ENCODE measurements around the gene TRDMT1.

TRDMT1 gene

GRCh38 chr10:17147884-17148489 is 53.5 kb downstream of the TRDMT1 start:
- in situ Hi-C loops (cut with MboI; ENCODE audit: low sequenced_read_pairs, unreplicated experiment): no loop called here
- no peak for TF ChIP-seq CTCF (IDR thresholded peaks at IDR 0.05; ENCODE audit: borderline replicate concordance, control extremely low read depth, extremely low read depth, insufficient read depth, missing control alignments)
- no peak for DNase-seq (ENCODE audit: low spot score)

GRCh38 chr10:17146892-17147291 is 54.6 kb downstream of the TRDMT1 start:
- DNase-seq (ENCODE audit: low spot score): no peak
- in situ Hi-C loops (cut with MboI; ENCODE audit: low sequenced_read_pairs, unreplicated experiment): no loop called here

GRCh38 chr10:17145239-17145638 is 56.2 kb downstream of the TRDMT1 start:
- DNase-seq (ENCODE audit: low spot score): no peak
- TF ChIP-seq CTCF (IDR thresholded peaks at IDR 0.05; ENCODE audit: borderline replicate concordance, control extremely low read depth, extremely low read depth, insufficient read depth, missing control alignments): no peak
- in situ Hi-C loops (cut with MboI; ENCODE audit: low sequenced_read_pairs, unreplicated experiment): no loop called here

More at GRCh38 chr10:17146892-17147291, 54.6 kb downstream of the TRDMT1 start:
- no peak for TF ChIP-seq CTCF (IDR thresholded peaks at IDR 0.05; ENCODE audit: borderline replicate concordance, control extremely low read depth, extremely low read depth, insufficient read depth, missing control alignments)

- in situ Hi-C loops (cut with MboI; ENCODE audit: low sequenced_read_pairs, unreplicated experiment): no loop called here
- DNase-seq (ENCODE audit: low spot score): no peak
- no peak for TF ChIP-seq CTCF (IDR thresholded peaks at IDR 0.05; ENCODE audit: borderline replicate concordance, control extremely low read depth, extremely low read depth, insufficient read depth, missing control alignments)
These were observed 56.7 kb downstream of the TRDMT1 start for GRCh38 chr10:17144757-17145156.

- in situ Hi-C loops (cut with MboI; ENCODE audit: low sequenced_read_pairs, unreplicated experiment): no loop called here
- no peak for DNase-seq (ENCODE audit: low spot score)
- TF ChIP-seq CTCF (IDR thresholded peaks at IDR 0.05; ENCODE audit: borderline replicate concordance, control extremely low read depth, extremely low read depth, insufficient read depth, missing control alignments): no peak
These were observed 57.4 kb downstream of the TRDMT1 start for GRCh38 chr10:17144032-17144431.

GRCh38 chr10:17143055-17143690 is 58.3 kb downstream of the TRDMT1 start:
- TF ChIP-seq CTCF (IDR thresholded peaks at IDR 0.05; ENCODE audit: borderline replicate concordance, control extremely low read depth, extremely low read depth, insufficient read depth, missing control alignments): no peak
- no peak for DNase-seq (ENCODE audit: low spot score)
- in situ Hi-C loops (cut with MboI; ENCODE audit: low sequenced_read_pairs, unreplicated experiment): no loop called here
